ENCODE data around the gene TSPAN15.
"Not testable (repeated sequence)": the region's sequence is repeated elsewhere in the genome, so short reads cannot be mapped to it uniquely, and the experiment has no call there.

Gene TSPAN15

DNA sequence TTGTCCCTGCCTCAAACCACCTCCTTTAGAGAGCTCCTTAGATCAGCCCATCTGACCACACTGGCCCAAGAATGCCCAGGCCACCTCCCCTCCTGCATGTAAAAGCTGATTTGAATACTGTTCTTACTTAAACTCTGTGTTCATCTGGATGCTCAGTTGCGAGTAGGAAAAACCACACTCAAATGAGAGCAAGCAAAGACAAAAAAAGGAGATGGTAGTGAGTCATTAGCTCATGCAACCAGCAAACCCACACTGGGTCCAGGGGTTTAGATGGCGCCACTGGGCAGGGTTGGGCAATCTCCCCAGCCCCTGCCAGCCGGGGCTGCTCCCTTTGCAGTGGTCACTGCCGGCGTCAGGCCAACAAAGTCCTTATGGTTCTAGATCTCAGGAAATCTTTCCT lies 32.7 kb downstream of the TSPAN15 start:
- DNase-seq, result no peak

- no peak for DNase-seq
Observed at GRCh38 chr10:69484736-69485135, 33.5 kb downstream of the TSPAN15 start.

DNA sequence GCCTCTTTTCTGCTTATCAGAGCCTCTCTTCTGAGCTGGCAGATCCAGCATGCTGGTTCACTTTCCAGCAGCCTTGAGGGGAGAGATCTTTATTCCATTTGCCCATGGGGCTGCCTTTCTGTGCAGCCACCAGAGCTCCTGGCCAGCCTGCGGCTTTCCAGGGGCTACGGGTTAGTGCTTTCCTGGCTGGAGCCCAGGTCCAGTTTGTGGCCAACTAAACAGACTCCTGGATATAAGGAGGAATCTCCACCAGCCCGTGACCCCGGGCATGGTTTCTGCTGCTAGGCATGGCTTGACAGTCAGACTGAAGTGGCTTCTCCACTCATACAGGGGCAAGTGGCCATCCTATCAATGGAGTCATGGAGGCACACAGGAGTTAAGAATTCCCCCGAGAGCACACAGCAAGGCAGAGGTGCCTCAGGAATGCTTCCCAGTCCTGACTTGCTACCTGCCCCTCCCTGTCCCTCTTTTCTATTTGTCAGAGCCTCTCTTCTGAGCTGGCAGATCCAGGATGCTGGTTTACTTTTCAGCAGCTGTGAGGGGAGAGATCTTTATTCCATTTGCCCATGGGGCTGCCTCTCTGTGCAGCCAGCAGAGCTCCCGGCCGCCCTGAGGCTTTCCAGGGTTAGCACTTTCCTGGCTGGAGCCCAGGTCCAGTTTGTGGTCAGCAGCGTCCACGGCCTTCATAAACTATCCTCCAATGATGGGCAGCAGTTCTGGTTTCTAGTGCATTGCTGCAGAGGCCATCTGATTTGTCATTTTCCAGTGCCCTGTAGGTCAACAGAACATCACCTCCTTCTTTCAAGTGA lies 35.9 kb downstream of the TSPAN15 start:
- DNase-seq, result peak in 1 of 58 donors; percentile 13

GRCh38 chr10:69488149-69488844 lies 37.0 kb downstream of the TSPAN15 start:
- DNase-seq, result not testable (repeated sequence)

DNA sequence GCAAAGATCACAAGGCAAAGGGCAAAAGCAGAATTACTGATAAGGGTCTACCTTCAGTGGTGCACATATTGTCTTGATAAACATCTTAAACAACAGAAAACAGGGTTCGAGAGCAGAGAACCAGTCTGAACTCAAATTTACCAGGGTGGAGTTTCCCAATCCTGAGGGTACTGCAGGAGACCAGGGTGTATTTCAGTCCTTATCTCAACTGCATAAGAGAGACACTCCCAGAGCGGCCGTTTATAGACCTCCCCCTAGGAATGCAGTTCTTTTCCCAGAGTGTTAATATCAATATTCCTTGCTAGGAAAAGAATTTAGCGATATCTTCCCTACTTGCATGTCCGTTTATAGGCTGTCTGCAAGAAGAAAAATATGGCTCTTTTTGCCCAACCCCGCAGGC lies 37.6 kb downstream of the TSPAN15 start:
- DNase-seq, result not testable (repeated sequence)

- DNase-seq, result no peak
Observed at GRCh38 chr10:69489506-69490090, 38.3 kb downstream of the TSPAN15 start.

GRCh38 chr10:69490876-69491275 lies 39.6 kb downstream of the TSPAN15 start:
- no peak for DNase-seq

DNA sequence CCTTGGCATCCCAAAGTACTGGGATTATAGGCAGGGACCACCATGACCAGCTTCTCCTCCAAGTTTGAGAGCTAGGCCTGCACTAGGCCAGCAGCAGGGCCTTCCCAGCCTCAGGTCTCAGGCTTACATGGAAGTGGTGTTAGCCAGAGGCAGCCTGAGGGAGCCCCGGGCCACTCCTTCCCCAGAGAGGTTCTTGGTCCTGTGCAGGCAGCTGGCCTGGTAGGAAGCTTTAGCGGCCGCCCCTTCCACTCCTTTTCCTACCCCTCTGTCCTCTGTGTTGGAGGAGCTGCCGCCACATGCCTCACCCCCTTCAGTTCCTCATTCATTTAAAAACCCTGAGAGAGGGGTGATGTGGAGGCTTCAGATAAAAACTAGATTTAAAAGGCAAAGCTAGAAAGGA lies 40.3 kb downstream of the TSPAN15 start:
- no peak for DNase-seq

DNA sequence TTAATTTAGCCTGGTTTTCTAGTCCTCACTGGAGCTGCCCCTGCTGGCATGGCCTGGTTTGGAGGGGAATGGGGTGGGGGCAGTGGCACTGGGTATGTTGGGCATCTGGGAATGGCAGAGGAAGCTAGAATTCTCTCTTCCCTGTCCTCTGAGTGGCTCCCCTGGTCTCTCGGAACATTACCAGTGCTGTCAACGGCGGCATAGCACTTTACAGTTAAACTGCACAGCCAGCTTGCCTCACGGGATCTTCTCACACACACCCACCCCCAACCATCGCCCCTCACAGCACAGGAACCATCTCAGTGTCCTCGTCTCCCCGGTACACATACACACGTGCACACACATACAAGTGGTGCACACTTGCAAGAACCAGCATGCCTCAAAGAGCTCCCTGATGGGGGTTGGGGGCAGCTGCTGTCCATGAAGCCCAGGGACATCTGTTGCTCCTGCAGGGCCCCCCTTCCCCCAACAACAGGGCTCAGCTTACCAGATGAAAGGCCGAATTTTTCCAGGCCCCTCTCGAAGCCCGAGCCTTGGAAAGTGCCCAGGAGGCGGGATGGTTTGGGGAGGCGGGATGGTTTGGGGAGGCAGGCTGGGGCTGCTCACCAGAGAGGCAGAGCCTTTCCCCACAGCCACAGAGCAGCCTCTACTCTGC lies 41.0 kb downstream of the TSPAN15 start:
- DNase-seq, result peak in 33 of 58 donors; percentile 17 to 77 (median 48)

DNA sequence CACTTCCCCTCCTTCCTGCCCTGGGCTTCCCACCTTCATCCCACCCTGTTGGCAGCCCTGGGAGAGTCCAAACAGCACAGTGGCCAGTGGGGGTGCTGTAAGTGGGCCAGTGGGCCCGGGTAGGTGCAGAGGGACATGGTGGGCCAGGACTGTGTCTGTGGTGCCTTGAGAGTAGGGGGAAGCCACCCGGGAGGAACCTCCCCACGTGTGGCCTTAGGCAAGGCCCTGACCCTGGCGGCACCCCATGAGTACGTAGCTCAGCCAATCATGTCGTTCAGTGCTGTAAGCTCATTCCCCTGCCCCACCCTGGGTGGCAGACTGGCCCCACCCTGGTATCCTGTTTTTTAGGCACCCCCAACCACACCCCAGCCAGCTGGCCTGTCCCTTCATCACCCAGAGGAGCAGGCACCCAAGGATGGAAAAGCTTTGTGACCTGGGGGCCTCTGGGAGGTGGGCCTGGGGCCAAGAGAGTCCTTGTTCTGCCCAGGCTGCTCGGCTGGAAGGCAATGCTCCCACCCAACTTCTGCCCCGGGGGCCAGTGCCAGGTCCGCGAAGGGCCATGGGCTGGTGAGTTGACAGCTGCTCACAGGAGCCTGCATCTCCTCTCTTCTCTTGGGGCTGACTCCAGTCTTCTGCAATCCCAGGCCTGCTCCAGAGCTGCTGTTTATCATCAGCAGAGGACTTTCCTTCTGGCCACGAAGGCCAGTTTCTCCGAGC lies 41.6 kb downstream of the TSPAN15 start:
- no peak for DNase-seq

DNA sequence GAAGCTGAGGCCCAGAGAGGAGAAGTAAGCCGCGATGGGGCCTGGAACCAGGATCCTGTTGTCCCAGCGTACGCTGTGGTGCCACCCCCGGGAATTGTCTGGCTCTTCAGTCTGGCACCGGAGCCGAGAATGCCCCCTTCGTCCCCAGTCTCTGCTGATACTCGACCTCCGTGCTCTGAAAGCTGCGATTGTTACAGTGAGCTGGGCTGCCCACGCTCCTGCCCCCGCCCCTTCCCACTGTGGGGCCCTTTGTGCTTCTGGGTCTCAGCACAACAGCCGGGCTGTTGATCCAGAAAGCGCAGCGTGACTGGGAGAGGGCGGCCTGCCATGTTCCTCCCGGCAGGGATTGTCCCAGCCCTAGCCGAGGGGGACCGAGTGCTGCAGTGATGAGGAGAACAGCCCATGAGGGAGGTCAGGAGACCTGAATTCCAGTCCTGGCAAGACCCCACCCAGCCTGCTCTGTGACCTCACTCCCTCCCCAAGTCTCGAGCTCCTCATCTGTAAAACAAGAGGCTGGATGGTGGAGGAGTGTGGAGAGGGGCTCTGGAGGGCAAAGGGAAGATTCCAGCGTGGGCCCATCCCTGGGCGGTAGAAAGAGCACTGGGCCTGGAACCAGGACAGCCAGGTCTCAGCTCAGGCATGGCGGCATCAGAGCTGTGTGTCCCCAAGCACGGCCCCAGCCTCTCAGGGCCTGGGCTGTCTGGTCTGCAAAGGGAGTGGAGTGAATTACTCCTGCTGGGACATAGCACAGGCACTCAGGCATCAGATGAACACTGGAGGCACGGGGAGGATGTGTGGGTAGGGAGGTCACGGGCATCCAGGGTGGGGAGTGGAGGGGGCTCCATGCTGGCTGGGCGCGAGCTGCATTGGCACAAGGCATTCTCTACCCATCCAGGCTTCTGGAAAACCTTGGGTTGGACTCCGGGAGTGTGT lies 43.6 kb downstream of the TSPAN15 start:
- peak in 56 of 58 donors; percentile 41 to 99 (median 90) for DNase-seq

- DNase-seq, result no peak
Observed at GRCh38 chr10:69495666-69496065, 44.4 kb downstream of the TSPAN15 start.

DNA sequence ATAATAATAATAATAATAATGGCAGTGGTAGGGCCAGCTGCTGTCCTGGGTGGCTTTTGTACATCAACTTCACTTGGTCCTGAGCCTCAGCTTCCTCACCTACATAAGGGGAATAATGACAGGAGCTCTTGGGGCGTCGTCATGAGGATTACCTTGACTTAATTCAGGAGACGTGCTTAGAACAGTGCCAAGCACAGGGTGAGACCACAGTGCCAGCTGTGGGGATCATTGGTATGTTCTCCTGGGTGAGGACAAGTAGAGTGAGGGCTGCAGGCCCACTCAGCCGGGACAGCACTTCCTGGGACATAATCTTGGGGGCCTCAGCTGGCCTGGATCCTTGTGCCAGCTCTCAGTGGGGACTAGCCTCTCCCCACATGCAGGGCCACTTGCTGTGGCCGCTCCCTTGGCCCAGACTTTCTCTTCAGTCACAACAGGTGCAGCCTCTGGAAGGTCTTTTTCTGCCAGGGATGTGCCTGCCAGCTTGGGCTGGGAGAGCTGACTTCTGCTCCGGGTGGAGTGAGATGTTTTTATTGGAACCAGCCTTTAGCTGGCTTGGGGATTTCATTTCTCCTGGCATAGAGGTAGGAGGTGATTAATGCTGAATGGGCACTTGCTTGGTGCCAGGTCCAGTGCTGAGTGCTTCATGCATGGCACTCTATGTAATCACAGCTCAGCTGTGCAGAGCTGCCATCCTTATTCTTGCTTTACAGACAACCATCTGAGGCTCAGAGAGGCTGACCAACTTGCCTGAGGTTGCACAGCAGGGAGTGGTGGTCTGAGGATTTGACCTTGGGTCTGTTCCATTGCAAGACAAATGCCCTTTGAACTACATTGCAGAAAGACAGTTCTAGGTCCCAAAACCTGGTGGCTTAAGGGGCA lies 45.3 kb downstream of the TSPAN15 start:
- DNase-seq, result no peak

- peak in 31 of 58 donors; percentile 19 to 83 (median 46) for DNase-seq
Observed at GRCh38 chr10:69497231-69497561, 45.9 kb downstream of the TSPAN15 start.

- no peak for DNase-seq
Observed at GRCh38 chr10:69497611-69498390, 46.5 kb downstream of the TSPAN15 start.

- peak in 1 of 58 donors; percentile 49 for DNase-seq
Observed at GRCh38 chr10:69498711-69499471, 47.6 kb downstream of the TSPAN15 start.
